ENCODE results near the gene KLRD1.
"Not testable (repeated sequence)": the region's sequence is repeated elsewhere in the genome, so short reads cannot be mapped to it uniquely, and the experiment has no call there.

KLRD1 gene

DNA sequence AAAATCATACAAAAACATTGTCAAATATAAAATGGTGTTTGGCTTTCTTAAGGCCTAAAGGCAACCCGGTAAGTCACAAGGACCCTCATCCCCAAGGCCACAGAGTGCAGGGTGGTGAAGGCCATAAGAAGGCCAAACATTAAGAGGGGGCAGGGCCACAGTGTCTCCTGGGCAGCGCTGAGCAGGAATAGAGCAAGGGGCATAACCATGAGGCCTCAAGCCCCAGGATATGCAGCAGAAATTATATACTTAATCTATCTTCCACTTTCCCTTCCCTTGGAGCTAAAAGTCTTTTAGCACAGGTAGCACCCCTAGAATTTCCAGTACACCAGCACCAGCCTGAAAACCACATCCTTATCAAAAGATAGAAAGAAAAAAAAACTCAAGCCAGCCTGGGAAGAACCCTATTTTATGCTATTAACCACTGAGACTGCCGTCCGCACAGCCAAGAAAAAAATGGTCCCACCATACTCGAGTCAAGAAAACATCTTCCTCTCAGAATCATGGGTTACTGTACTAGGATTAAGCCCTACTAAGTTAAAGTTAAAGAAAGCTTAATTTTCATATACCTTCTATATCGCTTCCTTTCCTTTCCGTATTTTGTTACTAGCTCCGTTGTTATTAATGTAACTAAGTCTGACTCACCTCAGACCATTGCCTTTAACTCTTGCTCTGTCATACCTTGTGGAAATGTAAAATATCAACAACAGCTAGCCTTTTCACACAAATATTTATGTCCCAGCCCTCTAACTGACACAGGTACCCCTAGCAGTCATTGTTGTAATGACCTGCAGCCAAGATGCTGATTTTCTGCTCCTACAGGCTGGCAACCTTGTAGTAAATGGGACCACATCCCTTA is 62.1 kb downstream of the KLRD1 start:
- no peak overlapping the region for H3K4me3 ChIP-seq (ENCODE audit: low read length)
- no peaks in the 10 kb centered on the region for H3K36me3 ChIP-seq (ENCODE audit: control insufficient read depth, low read length)
- no peaks in the 10 kb centered on the region for H3K27me3 ChIP-seq (ENCODE audit: control insufficient read depth, low read length)
- no peaks in the 10 kb centered on the region for H4K20me1 ChIP-seq (ENCODE audit: control insufficient read depth, insufficient read depth, low read depth, low read length)
- H3K4me1 ChIP-seq (ENCODE audit: control insufficient read depth, low read length) = peaks cover 12% of the 10 kb centered on the region
- TF ChIP-seq EZH2phosphoT487 (IDR thresholded peaks at IDR 0.05; ENCODE audit: borderline replicate concordance, low read length) = no peak
- TF ChIP-seq, protein P1, sequence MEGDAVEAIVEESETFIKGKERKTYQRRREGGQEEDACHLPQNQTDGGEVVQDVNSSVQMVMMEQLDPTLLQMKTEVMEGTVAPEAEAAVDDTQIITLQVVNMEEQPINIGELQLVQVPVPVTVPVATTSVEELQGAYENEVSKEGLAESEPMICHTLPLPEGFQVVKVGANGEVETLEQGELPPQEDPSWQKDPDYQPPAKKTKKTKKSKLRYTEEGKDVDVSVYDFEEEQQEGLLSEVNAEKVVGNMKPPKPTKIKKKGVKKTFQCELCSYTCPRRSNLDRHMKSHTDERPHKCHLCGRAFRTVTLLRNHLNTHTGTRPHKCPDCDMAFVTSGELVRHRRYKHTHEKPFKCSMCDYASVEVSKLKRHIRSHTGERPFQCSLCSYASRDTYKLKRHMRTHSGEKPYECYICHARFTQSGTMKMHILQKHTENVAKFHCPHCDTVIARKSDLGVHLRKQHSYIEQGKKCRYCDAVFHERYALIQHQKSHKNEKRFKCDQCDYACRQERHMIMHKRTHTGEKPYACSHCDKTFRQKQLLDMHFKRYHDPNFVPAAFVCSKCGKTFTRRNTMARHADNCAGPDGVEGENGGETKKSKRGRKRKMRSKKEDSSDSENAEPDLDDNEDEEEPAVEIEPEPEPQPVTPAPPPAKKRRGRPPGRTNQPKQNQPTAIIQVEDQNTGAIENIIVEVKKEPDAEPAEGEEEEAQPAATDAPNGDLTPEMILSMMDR (IDR thresholded peaks at IDR 0.05; ENCODE audit: low read depth, low read length, poor library complexity, severe bottlenecking) = no peak
- no peak overlapping the region for H3K27ac ChIP-seq (ENCODE audit: low read depth, low read length)
- no peaks in the 10 kb centered on the region for H3K9me2 ChIP-seq (replicated peaks; ENCODE audit: control insufficient read depth, low read length)
- H3K9me3 ChIP-seq (ENCODE audit: control insufficient read depth, insufficient read depth, low read length) = peaks cover 10% of the 10 kb centered on the region; the same call in 1 of the 2 replicates
- H3K79me2 ChIP-seq (ENCODE audit: control insufficient read depth, low read length) = no peaks in the 10 kb centered on the region
- H3F3A ChIP-seq (ENCODE audit: control insufficient read depth, insufficient read depth) = no peaks in the 10 kb centered on the region
- H3K4me2 ChIP-seq (ENCODE audit: low read length) = no peak overlapping the region

DNA sequence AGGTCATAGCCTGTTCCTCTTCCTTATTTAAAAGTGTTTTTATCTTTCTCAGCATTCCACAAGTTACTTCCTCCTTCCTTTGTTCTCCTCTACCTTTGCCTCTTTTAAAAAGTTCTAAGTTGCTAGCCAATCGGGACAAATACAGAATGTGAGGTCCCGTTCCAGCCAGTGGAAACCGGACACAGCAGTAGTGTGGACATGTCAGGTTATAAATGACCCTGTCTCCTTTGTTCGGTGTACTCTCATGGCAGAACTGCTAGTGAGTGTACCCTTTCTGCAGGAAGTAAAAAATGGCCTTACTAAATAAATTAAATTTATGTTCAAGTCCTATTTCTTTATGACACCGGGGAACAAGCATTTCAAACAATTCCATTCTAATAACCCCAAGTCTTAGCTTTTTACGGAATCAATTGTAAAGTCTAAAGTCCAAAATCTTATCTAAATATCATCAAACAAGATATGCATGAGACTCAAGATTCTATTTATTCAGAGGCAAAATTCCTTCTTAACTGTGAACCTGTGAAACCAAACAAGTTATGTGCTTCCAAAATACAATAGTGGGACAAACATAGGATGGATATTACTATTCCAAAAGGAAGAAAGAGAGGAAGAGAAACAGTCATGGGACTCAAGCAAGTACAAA is 64.3 kb downstream of the KLRD1 start:
- not testable (repeated sequence) for H3K27ac ChIP-seq (ENCODE audit: low read depth, low read length); H3K4me3 ChIP-seq (ENCODE audit: low read length); H3F3A ChIP-seq (ENCODE audit: control insufficient read depth, insufficient read depth); H3K79me2 ChIP-seq (ENCODE audit: control insufficient read depth, low read length); H3K9me2 ChIP-seq (replicated peaks; ENCODE audit: control insufficient read depth, low read length); H3K27me3 ChIP-seq (ENCODE audit: control insufficient read depth, low read length); H3K36me3 ChIP-seq (ENCODE audit: control insufficient read depth, low read length); H3K4me1 ChIP-seq (ENCODE audit: control insufficient read depth, low read length); H4K20me1 ChIP-seq (ENCODE audit: control insufficient read depth, insufficient read depth, low read depth, low read length); H3K4me2 ChIP-seq (ENCODE audit: low read length)
- peaks cover 14% of the 10 kb centered on the region; the same call in 1 of the 2 replicates for H3K9me3 ChIP-seq (ENCODE audit: control insufficient read depth, insufficient read depth, low read length)

DNA sequence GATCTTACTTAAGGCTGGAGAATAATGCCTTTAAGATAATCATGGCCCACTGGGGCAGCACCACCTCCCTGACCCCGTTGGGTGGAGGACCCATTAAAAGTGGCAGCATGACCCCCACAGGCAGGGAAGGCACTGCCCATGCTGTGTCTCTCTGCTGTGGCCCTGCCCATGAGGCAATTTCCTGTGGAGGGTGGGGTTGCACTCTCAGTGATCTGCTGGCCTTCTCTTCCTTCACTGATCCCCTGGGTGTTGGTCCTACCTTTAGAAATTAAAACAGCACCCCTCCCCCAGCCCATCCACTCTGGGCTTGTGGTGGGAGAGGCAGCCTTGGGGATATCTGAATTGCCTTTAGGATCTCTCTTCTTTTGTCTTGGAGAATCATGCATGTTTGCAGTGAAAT is 64.9 kb downstream of the KLRD1 start:
- no peaks in the 10 kb centered on the region for H3K27me3 ChIP-seq (ENCODE audit: control insufficient read depth, low read length)
- peaks cover 9% of the 10 kb centered on the region; the same call in 1 of the 2 replicates for H3K9me3 ChIP-seq (ENCODE audit: control insufficient read depth, insufficient read depth, low read length)
- TF ChIP-seq, protein P1 (IDR thresholded peaks at IDR 0.05; ENCODE audit: low read depth, low read length, poor library complexity, severe bottlenecking) = no peak
- TF ChIP-seq EZH2phosphoT487 (IDR thresholded peaks at IDR 0.05; ENCODE audit: borderline replicate concordance, low read length) = no peak
- H3K36me3 ChIP-seq (ENCODE audit: control insufficient read depth, low read length) = no peaks in the 10 kb centered on the region
- H4K20me1 ChIP-seq (ENCODE audit: control insufficient read depth, insufficient read depth, low read depth, low read length) = no peaks in the 10 kb centered on the region
- no peaks in the 10 kb centered on the region for H3F3A ChIP-seq (ENCODE audit: control insufficient read depth, insufficient read depth)
- no peaks in the 10 kb centered on the region for H3K79me2 ChIP-seq (ENCODE audit: control insufficient read depth, low read length)
- no peak overlapping the region for H3K4me2 ChIP-seq (ENCODE audit: low read length)
- H3K4me1 ChIP-seq (ENCODE audit: control insufficient read depth, low read length) = 0 out of 2 replicates have a peak, but pooled peaks cover 4% of the 10 kb centered on the region
- no peaks in the 10 kb centered on the region for H3K9me2 ChIP-seq (replicated peaks; ENCODE audit: control insufficient read depth, low read length)
- no peak overlapping the region for H3K27ac ChIP-seq (ENCODE audit: low read depth, low read length)
- no peak overlapping the region for H3K4me3 ChIP-seq (ENCODE audit: low read length)

DNA sequence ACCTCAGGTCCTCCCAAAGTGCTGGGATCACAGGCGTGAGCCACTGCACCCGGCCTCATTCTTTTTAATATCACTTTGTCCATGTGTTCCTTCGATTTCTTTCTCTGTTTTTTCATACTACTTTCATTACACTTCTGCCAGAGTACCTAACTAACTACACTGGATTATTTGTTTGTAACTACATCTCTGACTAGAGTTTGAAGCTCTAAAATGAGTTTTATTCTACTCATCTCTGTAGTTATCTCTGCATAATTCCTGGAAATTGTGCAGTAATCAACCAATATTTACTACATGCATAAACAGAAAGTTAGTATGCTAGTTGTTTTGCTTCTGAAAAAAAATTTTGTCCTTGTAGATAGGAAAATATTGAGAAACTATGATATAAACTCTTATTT is 67.0 kb downstream of the KLRD1 start:
- H3K4me2 ChIP-seq (ENCODE audit: low read length) = no peak overlapping the region
- H3K27ac ChIP-seq (ENCODE audit: low read depth, low read length) = no peak overlapping the region
- H3K9me2 ChIP-seq (replicated peaks; ENCODE audit: control insufficient read depth, low read length) = no peaks in the 10 kb centered on the region
- H3K79me2 ChIP-seq (ENCODE audit: control insufficient read depth, low read length) = no peaks in the 10 kb centered on the region
- H3K4me3 ChIP-seq (ENCODE audit: low read length) = no peak overlapping the region
- H4K20me1 ChIP-seq (ENCODE audit: control insufficient read depth, insufficient read depth, low read depth, low read length) = no peaks in the 10 kb centered on the region
- no peaks in the 10 kb centered on the region for H3F3A ChIP-seq (ENCODE audit: control insufficient read depth, insufficient read depth)
- 0 out of 2 replicates have a peak, but pooled peaks cover 4% of the 10 kb centered on the region for H3K4me1 ChIP-seq (ENCODE audit: control insufficient read depth, low read length)
- TF ChIP-seq, protein P1 (IDR thresholded peaks at IDR 0.05; ENCODE audit: low read depth, low read length, poor library complexity, severe bottlenecking) = no peak
- no peak for TF ChIP-seq EZH2phosphoT487 (IDR thresholded peaks at IDR 0.05; ENCODE audit: borderline replicate concordance, low read length)
- no peaks in the 10 kb centered on the region for H3K27me3 ChIP-seq (ENCODE audit: control insufficient read depth, low read length)
- no peaks in the 10 kb centered on the region for H3K36me3 ChIP-seq (ENCODE audit: control insufficient read depth, low read length)
- peaks cover 4% of the 10 kb centered on the region; the same call in 1 of the 2 replicates for H3K9me3 ChIP-seq (ENCODE audit: control insufficient read depth, insufficient read depth, low read length)

DNA sequence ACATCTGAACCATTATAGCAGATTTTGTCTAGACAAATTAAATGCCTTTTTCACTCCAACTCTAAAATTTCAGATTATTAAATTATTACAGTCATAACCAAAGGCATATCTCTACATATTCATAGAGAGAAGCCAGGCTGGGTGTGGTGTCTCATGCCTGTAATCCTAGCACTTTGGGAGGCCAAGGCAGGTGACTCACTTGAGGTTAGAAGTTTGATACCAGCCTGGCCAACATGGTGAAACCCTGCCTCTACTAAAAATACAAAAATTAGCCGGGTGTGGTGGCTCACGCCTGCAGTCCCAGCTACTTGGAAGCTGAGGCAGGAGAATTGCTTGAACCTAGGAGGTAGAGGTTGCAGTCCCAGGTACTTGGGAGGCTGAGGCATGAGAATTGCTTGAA is 71.1 kb downstream of the KLRD1 start:
- not testable (repeated sequence) for H3K36me3 ChIP-seq (ENCODE audit: control insufficient read depth, low read length); H3K27me3 ChIP-seq (ENCODE audit: control insufficient read depth, low read length); H3F3A ChIP-seq (ENCODE audit: control insufficient read depth, insufficient read depth); H3K79me2 ChIP-seq (ENCODE audit: control insufficient read depth, low read length); H3K4me2 ChIP-seq (ENCODE audit: low read length); H4K20me1 ChIP-seq (ENCODE audit: control insufficient read depth, insufficient read depth, low read depth, low read length); H3K9me2 ChIP-seq (replicated peaks; ENCODE audit: control insufficient read depth, low read length); H3K4me3 ChIP-seq (ENCODE audit: low read length); H3K4me1 ChIP-seq (ENCODE audit: control insufficient read depth, low read length); H3K27ac ChIP-seq (ENCODE audit: low read depth, low read length); H3K9me3 ChIP-seq (ENCODE audit: control insufficient read depth, insufficient read depth, low read length)
